ENCODE results near the gene PGAP2.

PGAP2 gene

GRCh38 chr11:3832816-3833215, 24.5 kb downstream of the PGAP2 start:
- H3K4me3 ChIP-seq (ENCODE audit: low read length in 2 of 2): no peak overlapping the region
- H3K4me1 ChIP-seq (ENCODE audit: control insufficient read depth, insufficient read depth, low read length): peaks cover 20% of the 10 kb centered on the region
- no peaks in the 10 kb centered on the region for H3K27me3 ChIP-seq (ENCODE audit: control insufficient read depth in 1 of 2, insufficient read depth in 2 of 2, low read length in 2 of 2)
- no peak overlapping the region for H3K9ac ChIP-seq (ENCODE audit: low read length in 2 of 2)
- H3K27ac ChIP-seq (ENCODE audit: low read length): no peak overlapping the region
- H3K36me3 ChIP-seq (ENCODE audit: control insufficient read depth in 2 of 2, insufficient read depth in 2 of 2, low read length in 2 of 2): peaks cover 8 to 16% of the 10 kb centered on the region in 2 donors
- no peaks in the 10 kb centered on the region for H3K9me3 ChIP-seq (ENCODE audit: control insufficient read depth in 2 of 2, low read length in 2 of 2)

GRCh38 chr11:3833449-3833848, 25.1 kb downstream of the PGAP2 start:
- Histone ChIP-seq H3K9ac (ENCODE audit: low read length in 2 of 2) (no peak overlapping the region), H3K27ac (ENCODE audit: low read length) (no peak overlapping the region), H3K4me1 (ENCODE audit: control insufficient read depth, insufficient read depth, low read length) (peaks cover 20% of the 10 kb centered on the region), H3K9me3 (ENCODE audit: control insufficient read depth in 2 of 2, low read length in 2 of 2) (no peaks in the 10 kb centered on the region), H3K36me3 (ENCODE audit: control insufficient read depth in 2 of 2, insufficient read depth in 2 of 2, low read length in 2 of 2) (peaks cover 8 to 15% of the 10 kb centered on the region in 2 donors), H3K27me3 (ENCODE audit: control insufficient read depth in 1 of 2, insufficient read depth in 2 of 2, low read length in 2 of 2) (no peaks in the 10 kb centered on the region), H3K4me3 (ENCODE audit: low read length in 2 of 2) (no peak overlapping the region)

GRCh38 chr11:3834349-3834663, 25.9 kb downstream of the PGAP2 start:
- Histone ChIP-seq H3K4me1 (ENCODE audit: control insufficient read depth, insufficient read depth, low read length) (peaks cover 26% of the 10 kb centered on the region), H3K27ac (ENCODE audit: low read length) (no peak overlapping the region), H3K36me3 (ENCODE audit: control insufficient read depth in 2 of 2, insufficient read depth in 2 of 2, low read length in 2 of 2) (peaks cover 8 to 15% of the 10 kb centered on the region in 2 donors), H3K27me3 (ENCODE audit: control insufficient read depth in 1 of 2, insufficient read depth in 2 of 2, low read length in 2 of 2) (no peaks in the 10 kb centered on the region), H3K9ac (ENCODE audit: low read length in 2 of 2) (no peak overlapping the region), H3K4me3 (ENCODE audit: low read length in 2 of 2) (no peak overlapping the region), H3K9me3 (ENCODE audit: control insufficient read depth in 2 of 2, low read length in 2 of 2) (no peaks in the 10 kb centered on the region)

GRCh38 chr11:3834664-3835461, 26.5 kb downstream of the PGAP2 start:
- Histone ChIP-seq H3K27ac (ENCODE audit: low read length) (no peak overlapping the region), H3K4me1 (ENCODE audit: control insufficient read depth, insufficient read depth, low read length) (peaks cover 31% of the 10 kb centered on the region), H3K36me3 (ENCODE audit: control insufficient read depth in 2 of 2, insufficient read depth in 2 of 2, low read length in 2 of 2) (peaks cover 8 to 14% of the 10 kb centered on the region in 2 donors), H3K4me3 (ENCODE audit: low read length in 2 of 2) (no peak overlapping the region), H3K9ac (ENCODE audit: low read length in 2 of 2) (no peak overlapping the region), H3K27me3 (ENCODE audit: control insufficient read depth in 1 of 2, insufficient read depth in 2 of 2, low read length in 2 of 2) (no peaks in the 10 kb centered on the region), H3K9me3 (ENCODE audit: control insufficient read depth in 2 of 2, low read length in 2 of 2) (no peaks in the 10 kb centered on the region)

GRCh38 chr11:3835751-3836150, 27.4 kb downstream of the PGAP2 start:
- Histone ChIP-seq H3K9ac (ENCODE audit: low read length in 2 of 2) (no peak overlapping the region), H3K27ac (ENCODE audit: low read length) (no peak overlapping the region), H3K27me3 (ENCODE audit: control insufficient read depth in 1 of 2, insufficient read depth in 2 of 2, low read length in 2 of 2) (no peaks in the 10 kb centered on the region), H3K36me3 (ENCODE audit: control insufficient read depth in 2 of 2, insufficient read depth in 2 of 2, low read length in 2 of 2) (peaks cover 3 to 12% of the 10 kb centered on the region in 2 donors), H3K4me1 (ENCODE audit: control insufficient read depth, insufficient read depth, low read length) (peaks cover 35% of the 10 kb centered on the region), H3K4me3 (ENCODE audit: low read length in 2 of 2) (no peak overlapping the region), H3K9me3 (ENCODE audit: control insufficient read depth in 2 of 2, low read length in 2 of 2) (no peaks in the 10 kb centered on the region)

- H3K36me3 ChIP-seq (ENCODE audit: control insufficient read depth in 2 of 2, insufficient read depth in 2 of 2, low read length in 2 of 2): peaks cover 3 to 7% of the 10 kb centered on the region in 2 donors
- H3K9ac ChIP-seq (ENCODE audit: low read length in 2 of 2): no peak overlapping the region
- no peaks in the 10 kb centered on the region for H3K9me3 ChIP-seq (ENCODE audit: control insufficient read depth in 2 of 2, low read length in 2 of 2)
- H3K27ac ChIP-seq (ENCODE audit: low read length): no peak overlapping the region
- H3K4me1 ChIP-seq (ENCODE audit: control insufficient read depth, insufficient read depth, low read length): peaks cover 37% of the 10 kb centered on the region
- H3K4me3 ChIP-seq (ENCODE audit: low read length in 2 of 2): peak overlapping the region in 1 of 2 donors; percentile 22
- H3K27me3 ChIP-seq (ENCODE audit: control insufficient read depth in 1 of 2, insufficient read depth in 2 of 2, low read length in 2 of 2): no peaks in the 10 kb centered on the region
These were observed 28.5 kb downstream of the PGAP2 start for GRCh38 chr11:3836903-3837302.

- Histone ChIP-seq H3K9ac (ENCODE audit: low read length in 2 of 2) (no peak overlapping the region), H3K4me1 (ENCODE audit: control insufficient read depth, insufficient read depth, low read length) (peaks cover 34% of the 10 kb centered on the region), H3K4me3 (ENCODE audit: low read length in 2 of 2) (peak overlapping the region in 1 of 2 donors; percentile 15), H3K9me3 (ENCODE audit: control insufficient read depth in 2 of 2, low read length in 2 of 2) (no peaks in the 10 kb centered on the region), H3K27me3 (ENCODE audit: control insufficient read depth in 1 of 2, insufficient read depth in 2 of 2, low read length in 2 of 2) (no peaks in the 10 kb centered on the region), H3K36me3 (ENCODE audit: control insufficient read depth in 2 of 2, insufficient read depth in 2 of 2, low read length in 2 of 2) (peaks cover 3 to 4% of the 10 kb centered on the region in 2 donors), H3K27ac (ENCODE audit: low read length) (no peak overlapping the region)
These were observed 29.4 kb downstream of the PGAP2 start for GRCh38 chr11:3837793-3838192.

GRCh38 chr11:3838504-3838903, 30.1 kb downstream of the PGAP2 start:
- H3K9ac ChIP-seq (ENCODE audit: low read length in 2 of 2): no peak overlapping the region
- no peaks in the 10 kb centered on the region for H3K9me3 ChIP-seq (ENCODE audit: control insufficient read depth in 2 of 2, low read length in 2 of 2)
- H3K36me3 ChIP-seq (ENCODE audit: control insufficient read depth in 2 of 2, insufficient read depth in 2 of 2, low read length in 2 of 2): peaks cover 3 to 4% of the 10 kb centered on the region in 2 donors
- no peaks in the 10 kb centered on the region for H3K27me3 ChIP-seq (ENCODE audit: control insufficient read depth in 1 of 2, insufficient read depth in 2 of 2, low read length in 2 of 2)
- H3K4me3 ChIP-seq (ENCODE audit: low read length in 2 of 2): peak overlapping the region in 1 of 2 donors; percentile 7
- peaks cover 34% of the 10 kb centered on the region for H3K4me1 ChIP-seq (ENCODE audit: control insufficient read depth, insufficient read depth, low read length)
- H3K27ac ChIP-seq (ENCODE audit: low read length): no peak overlapping the region

GRCh38 chr11:3840004-3840869, 31.9 kb downstream of the PGAP2 start:
- Histone ChIP-seq H3K27ac (ENCODE audit: low read length) (peak overlapping the region; percentile 82), H3K9me3 (ENCODE audit: control insufficient read depth in 2 of 2, low read length in 2 of 2) (no peaks in the 10 kb centered on the region), H3K4me1 (ENCODE audit: control insufficient read depth, insufficient read depth, low read length) (peaks cover 34% of the 10 kb centered on the region), H3K4me3 (ENCODE audit: low read length in 2 of 2) (peak overlapping the region; percentile 80 to 81), H3K9ac (ENCODE audit: low read length in 2 of 2) (peak overlapping the region; percentile 80 to 82), H3K27me3 (ENCODE audit: control insufficient read depth in 1 of 2, insufficient read depth in 2 of 2, low read length in 2 of 2) (no peaks in the 10 kb centered on the region), H3K36me3 (ENCODE audit: control insufficient read depth in 2 of 2, insufficient read depth in 2 of 2, low read length in 2 of 2) (peaks cover under 1 to 3% of the 10 kb centered on the region in 2 donors)

GRCh38 chr11:3840870-3841425, 32.6 kb downstream of the PGAP2 start, which contains the start of gene RHOG:
TSS of gene RHOG (minus strand) at chr11:3840959. CDS start at chr11:3828138, 12,821 bp downstream.
- peak within 1 kb of the TSS; percentile 82 for H3K27ac ChIP-seq (ENCODE audit: low read length)
- no peaks in the 10 kb centered on the region for H3K9me3 ChIP-seq (ENCODE audit: control insufficient read depth in 2 of 2, low read length in 2 of 2)
- H3K4me1 ChIP-seq (ENCODE audit: control insufficient read depth, insufficient read depth, low read length): peaks cover 29% of the 10 kb centered on the region
- peak within 1 kb of the TSS; percentile 80 to 81 for H3K4me3 ChIP-seq (ENCODE audit: low read length in 2 of 2)
- H3K36me3 ChIP-seq (ENCODE audit: control insufficient read depth in 2 of 2, insufficient read depth in 2 of 2, low read length in 2 of 2): no peaks in the 10 kb centered on the region
- H3K9ac ChIP-seq (ENCODE audit: low read length in 2 of 2): peak within 1 kb of the TSS; percentile 82 to 84
- no peaks in the 10 kb centered on the region for H3K27me3 ChIP-seq (ENCODE audit: control insufficient read depth in 1 of 2, insufficient read depth in 2 of 2, low read length in 2 of 2)

Data from stomach smooth muscle (tissue), 2 donors.